ENCODE results near the gene FNBP1. TPM values are rescaled to one million over a fixed set of nuclear protein-coding genes. Genes with fewer than 3 reads are reported as not detected.

FNBP1 gene
- total RNA-seq, 2 experiments from 2014 or later = 153 to 167 TPM

DNA sequence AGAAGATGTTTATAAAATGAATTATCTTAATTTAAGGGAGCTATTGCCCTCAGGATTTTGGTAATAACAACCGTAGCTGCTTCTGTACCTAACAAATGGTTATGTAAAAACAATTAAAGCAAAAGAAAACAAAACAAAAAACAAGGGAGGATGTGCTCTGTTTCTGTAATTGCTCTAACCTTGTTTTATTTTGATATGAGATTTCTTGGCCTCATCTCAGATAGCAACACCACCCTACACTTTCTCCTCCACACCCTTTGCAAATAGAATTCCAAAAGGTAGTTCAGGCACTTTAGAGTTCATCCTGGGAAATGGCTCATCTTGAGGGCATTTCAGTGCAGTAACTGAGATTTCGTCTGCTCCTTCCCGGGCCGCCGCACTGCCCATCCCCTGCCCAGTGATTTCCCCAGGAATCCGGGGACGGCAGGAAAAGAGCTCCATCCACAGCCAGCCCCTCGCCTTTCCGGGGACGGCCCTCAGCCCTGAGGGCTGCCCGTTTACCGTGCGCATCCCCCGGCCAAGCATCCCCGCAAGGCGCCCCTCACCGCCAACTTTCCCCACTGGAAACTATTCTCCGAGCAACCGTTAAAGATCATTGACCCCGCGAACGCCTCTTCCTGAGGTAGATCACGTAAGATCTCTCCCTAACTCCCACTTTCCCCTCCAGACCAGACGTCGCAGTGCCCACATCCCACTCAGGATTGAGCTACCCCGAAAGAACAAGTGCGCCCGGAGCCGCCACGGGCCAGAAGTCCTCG lies 1.2 kb downstream of the FNBP1 start:
- Mint-ChIP-seq H3K4me1 (peaks cover 54% of the 10 kb centered on the region), H3K9me3 (ENCODE audit: low read depth) (no peaks in the 10 kb centered on the region)
- CTCF ChIA-PET = interaction anchor here (1.6 to 2.8 kb wide), 4 partner anchors 11 to 154 kb away, joined by 5 to 17 read pairs (median 6); no protein-coding TSS in a partner anchor

DNA sequence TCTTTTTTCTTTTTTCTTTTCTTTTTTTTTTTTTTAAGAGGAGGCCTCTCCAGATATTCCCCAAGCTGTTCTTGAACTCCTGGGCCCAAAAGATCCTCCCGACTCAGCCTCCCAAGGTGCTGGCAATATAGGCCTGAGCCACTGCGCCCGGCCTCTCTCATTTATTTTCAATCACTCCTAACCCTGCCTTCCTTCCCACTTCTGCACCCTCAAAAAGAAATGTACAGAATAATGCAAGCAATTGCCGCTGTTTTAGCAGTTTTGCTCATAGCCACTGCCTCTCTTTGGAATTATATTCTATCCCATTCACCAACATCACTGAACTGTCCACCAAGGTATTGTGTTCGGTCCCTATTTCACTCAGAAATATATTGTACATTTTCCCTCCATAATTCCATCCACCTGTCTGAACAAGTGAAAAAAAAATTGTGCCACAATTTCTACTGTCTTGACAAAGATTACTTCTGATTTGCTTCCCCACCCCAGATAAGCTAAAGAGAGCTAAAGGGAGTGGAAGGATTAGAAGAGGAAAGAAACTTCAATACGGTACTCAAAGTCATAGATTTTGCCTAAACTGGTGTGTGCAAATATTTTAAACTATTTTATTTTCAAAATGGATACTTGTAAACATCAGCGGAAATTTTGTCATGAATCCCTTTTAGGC lies 1.9 kb downstream of the FNBP1 start:
- CTCF ChIA-PET = interaction anchor here (0.8 to 4.6 kb wide), 8 partner anchors 9 to 154 kb away, joined by 3 to 34 read pairs (median 5); no protein-coding TSS in a partner anchor
- Mint-ChIP-seq H3K36me3 (peaks cover 17% of the 10 kb centered on the region), H3K27ac (peak overlapping the region; percentile 97), H3K4me1 (peaks cover 59% of the 10 kb centered on the region), H3K4me3 (peak overlapping the region; percentile 98), H3K9me3 (ENCODE audit: low read depth) (no peaks in the 10 kb centered on the region), H3K27me3 (no peaks in the 10 kb centered on the region)
- ATAC-seq (no peak), DNase-seq (no peak)

More for the DNA sequence above, 1.2 kb downstream of the FNBP1 start:
- peaks cover 13% of the 10 kb centered on the region for H3K36me3 Mint-ChIP-seq
- DNase-seq = no peak
- H3K27me3 Mint-ChIP-seq = no peaks in the 10 kb centered on the region
- peak overlapping the region; percentile 98 for H3K4me3 Mint-ChIP-seq
- H3K27ac Mint-ChIP-seq = peak overlapping the region; percentile 97
- ATAC-seq = no peak

DNA sequence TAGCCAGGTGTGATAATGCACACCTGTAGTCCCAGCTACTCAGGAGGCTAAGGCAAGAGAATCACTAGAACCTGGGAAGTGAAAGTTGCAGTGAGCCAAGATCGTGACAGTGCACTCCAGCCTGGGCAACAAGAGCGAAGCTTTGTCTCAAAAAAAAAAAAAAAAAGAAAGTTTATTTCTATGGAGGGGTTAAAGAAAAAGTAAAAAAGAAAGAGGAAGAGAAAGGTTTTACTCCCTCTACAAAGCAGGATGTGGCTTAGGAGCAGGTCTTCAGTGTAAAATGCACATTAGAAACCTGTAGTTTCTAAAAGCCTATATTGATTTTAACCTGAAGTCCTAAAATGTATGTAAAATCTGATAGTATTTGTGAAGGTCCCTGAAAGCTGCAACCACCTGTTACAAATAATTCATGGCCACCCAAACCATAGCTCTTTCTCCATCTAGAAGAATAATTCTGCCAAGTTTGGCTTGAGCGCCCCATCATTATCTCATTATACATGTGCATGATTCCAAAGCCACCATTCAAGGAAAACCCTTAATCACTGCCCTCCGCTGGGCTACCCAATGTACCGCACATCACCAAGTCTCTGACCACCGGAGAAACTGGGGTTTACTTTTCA lies 3.4 kb downstream of the FNBP1 start:
- Mint-ChIP-seq H3K9me3 (ENCODE audit: low read depth) (no peaks in the 10 kb centered on the region), H3K27me3 (no peaks in the 10 kb centered on the region), H3K27ac (peak overlapping the region; percentile 97), H3K4me3 (peak overlapping the region; percentile 98), H3K4me1 (peaks cover 59% of the 10 kb centered on the region), H3K36me3 (peaks cover 26% of the 10 kb centered on the region)
- ATAC-seq (no peak), DNase-seq (peak; percentile 48)
- CTCF ChIA-PET = interaction anchor here (0.6 to 4.6 kb wide), 20 partner anchors 10 to 155 kb away, joined by 3 to 34 read pairs (median 4); partner anchors contain the start of gene GPR107

DNA sequence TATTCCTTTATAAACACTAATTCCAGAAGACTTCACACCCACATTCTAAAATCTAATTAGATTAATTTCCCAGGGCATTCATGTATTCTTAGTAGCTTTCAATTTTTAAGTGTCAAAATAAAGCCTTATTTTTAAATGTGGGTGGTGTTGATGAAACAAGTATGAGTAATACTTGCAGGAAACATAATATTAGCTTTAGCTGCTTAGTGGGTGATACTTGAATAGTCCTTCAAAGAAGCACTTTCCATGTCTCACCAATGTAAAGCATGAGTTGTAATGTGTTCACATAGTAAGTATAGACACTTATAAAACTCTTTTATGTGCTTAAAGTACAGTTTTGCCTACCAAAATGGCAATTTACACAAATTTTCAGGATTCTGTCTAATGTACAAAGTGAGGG lies 6.9 kb downstream of the FNBP1 start:
- no peak for ATAC-seq

DNA sequence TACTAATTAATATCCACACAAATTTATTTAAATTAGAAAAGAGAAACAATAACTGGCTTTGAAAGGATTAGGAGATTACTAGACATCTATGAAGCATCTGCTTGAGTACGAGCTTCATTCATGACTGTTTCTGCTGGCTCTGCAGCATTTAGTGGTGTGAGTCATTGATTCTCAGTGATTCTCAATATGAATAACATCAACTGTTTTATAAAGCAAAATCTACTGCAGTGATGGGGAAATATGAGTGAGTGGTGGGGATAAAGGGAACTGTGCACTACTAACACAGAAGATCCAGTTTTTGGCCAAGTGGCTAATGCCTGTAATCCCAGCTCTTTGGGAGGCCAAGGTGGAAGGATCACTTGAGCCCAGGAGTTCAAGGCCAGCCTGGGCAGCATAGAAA lies 8.4 kb downstream of the FNBP1 start:
- CTCF ChIA-PET = interaction anchor here (0.7 to 2.0 kb wide), 7 partner anchors 10 to 148 kb away, joined by 3 to 8 read pairs (median 4); no protein-coding TSS in a partner anchor
- DNase-seq = peak; percentile 59
- H3K36me3 Mint-ChIP-seq = peaks cover 26% of the 10 kb centered on the region
- H3K4me3 Mint-ChIP-seq = peak overlapping the region; percentile 43
- H3K27ac Mint-ChIP-seq = peak overlapping the region; percentile 97
- ATAC-seq = peak; percentile 49
- H3K9me3 Mint-ChIP-seq (ENCODE audit: low read depth) = no peaks in the 10 kb centered on the region
- H3K27me3 Mint-ChIP-seq = no peaks in the 10 kb centered on the region
- H3K4me1 Mint-ChIP-seq = peaks cover 86% of the 10 kb centered on the region

More for the DNA sequence above, 6.9 kb downstream of the FNBP1 start:
- Mint-ChIP-seq H3K27ac (peak overlapping the region; percentile 97), H3K4me1 (peaks cover 77% of the 10 kb centered on the region), H3K36me3 (peaks cover 28% of the 10 kb centered on the region), H3K4me3 (peak overlapping the region; percentile 98), H3K9me3 (ENCODE audit: low read depth) (no peaks in the 10 kb centered on the region), H3K27me3 (no peaks in the 10 kb centered on the region)
- CTCF ChIA-PET = interaction anchor here (0.8 to 1.3 kb wide), 2 partner anchors 19 to 78 kb away, joined by 3 to 4 read pairs; no protein-coding TSS in a partner anchor
- no peak for DNase-seq

DNA sequence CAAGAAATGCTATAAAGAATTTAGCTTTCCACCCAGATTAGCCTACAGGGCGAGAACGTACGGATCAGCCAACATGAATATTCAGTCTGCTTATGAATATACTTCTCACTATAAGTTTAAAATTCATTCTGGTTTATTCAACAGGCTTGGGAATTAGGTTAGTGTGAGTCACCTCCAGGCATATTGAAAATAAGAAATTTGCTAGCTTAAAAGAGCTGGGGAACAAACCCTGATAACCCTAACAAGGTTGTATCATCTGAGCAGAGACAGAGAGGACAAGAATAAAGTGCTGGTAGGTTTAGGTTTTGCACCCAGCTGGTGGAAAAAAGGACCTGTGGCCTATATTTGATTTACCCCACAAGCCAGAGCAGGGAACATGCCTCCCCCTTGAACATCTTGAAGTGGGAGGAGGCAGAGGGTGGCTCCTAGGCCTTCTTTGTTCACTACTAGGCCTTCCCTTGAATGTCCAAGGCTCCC lies 12.3 kb downstream of the FNBP1 start:
- DNase-seq (no peak), ATAC-seq (peak; percentile 17)
- Mint-ChIP-seq H3K9me3 (ENCODE audit: low read depth) (no peaks in the 10 kb centered on the region), H3K27me3 (no peaks in the 10 kb centered on the region), H3K4me1 (peaks cover 93% of the 10 kb centered on the region), H3K4me3 (peak overlapping the region; percentile 48), H3K36me3 (peaks cover 32% of the 10 kb centered on the region), H3K27ac (peak overlapping the region; percentile 88)
- CTCF ChIA-PET = interaction anchor here (1.0 to 5.1 kb wide), 9 partner anchors 8 to 145 kb away, joined by 3 to 34 read pairs (median 4); no protein-coding TSS in a partner anchor

DNA sequence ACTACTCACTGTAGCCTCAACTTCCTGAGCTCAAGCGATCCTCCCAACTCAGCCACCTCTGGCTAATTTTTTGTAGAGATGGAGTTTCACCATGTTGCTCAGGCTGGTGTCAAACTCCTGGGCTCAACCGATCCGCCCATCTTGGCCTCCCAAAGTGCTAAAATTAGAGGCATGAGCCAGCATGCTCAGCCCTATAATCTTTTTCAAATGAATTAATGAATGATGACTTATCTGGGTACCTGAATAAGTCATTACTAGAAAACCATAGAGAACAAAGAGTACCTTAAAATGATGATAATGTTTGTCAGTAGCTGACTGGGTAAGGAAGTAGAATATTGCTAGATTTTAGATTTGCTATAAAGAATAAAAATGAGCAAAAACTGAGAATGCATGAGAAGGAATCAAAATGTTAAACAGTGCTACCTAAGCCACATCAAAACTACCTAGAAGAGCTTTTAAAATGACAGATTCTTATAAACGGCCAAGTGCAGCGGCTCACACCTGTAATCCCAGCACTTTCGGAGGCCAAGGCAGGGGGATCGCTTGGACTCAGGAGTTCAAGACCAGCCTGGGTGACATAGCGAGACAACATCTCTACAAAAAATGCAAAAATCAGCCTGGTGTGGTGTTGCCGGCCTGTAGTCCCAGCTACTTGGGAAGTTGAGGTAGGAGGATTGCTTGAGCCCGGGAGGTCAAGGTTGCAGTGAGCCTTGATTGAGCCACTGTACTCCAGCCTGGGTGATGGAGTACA lies 13.6 kb downstream of the FNBP1 start:
- no peaks in the 10 kb centered on the region for H3K27me3 Mint-ChIP-seq
- CTCF ChIA-PET = interaction anchor here (0.7 to 5.1 kb wide), 7 partner anchors 9 to 214 kb away, joined by 3 to 34 read pairs (median 5); partner anchors contain the start of gene GPR107
- H3K4me3 Mint-ChIP-seq = peak overlapping the region; percentile 61
- peak; percentile 54 for ATAC-seq
- H3K4me1 Mint-ChIP-seq = peaks cover 90% of the 10 kb centered on the region
- no peak for DNase-seq
- H3K9me3 Mint-ChIP-seq (ENCODE audit: low read depth) = no peaks in the 10 kb centered on the region
- H3K36me3 Mint-ChIP-seq = peaks cover 32% of the 10 kb centered on the region
- H3K27ac Mint-ChIP-seq = peak overlapping the region; percentile 88

DNA sequence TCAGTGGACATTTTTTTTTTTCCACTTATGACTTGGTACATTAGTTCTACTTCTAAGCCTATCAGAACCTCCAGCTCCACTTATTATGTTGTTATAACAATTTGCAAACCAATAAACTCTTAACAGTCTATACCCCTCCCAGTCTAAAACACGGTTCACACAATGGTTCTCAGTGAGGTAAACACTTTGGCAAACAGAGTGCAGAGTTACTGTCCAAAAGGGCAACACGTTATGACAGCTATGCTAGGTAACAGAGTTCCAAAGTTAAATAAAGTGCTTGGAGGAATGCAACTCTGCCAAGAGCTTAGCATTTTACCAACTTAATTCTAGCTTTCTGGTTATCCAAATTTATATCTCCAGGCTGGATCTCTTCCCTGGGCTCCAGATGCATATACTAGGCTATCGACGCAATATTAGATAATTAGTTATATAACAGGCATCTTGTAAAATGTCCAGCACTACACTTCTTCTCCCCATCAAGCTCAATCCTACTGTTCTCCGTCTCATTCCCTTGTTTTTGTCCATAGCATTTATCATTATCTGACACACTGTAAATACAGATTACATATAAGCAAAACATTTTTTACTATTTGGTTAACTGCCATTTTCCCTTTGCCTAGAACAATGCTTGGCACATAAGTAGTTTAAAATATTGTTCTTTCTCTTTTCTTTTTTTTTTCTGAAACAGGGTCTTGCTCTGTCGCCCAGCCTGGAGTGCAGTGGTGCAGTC lies 14.3 kb downstream of the FNBP1 start:
- CTCF ChIA-PET = interaction anchor here (1.0 to 5.1 kb wide), 6 partner anchors 10 to 164 kb away, joined by 3 to 34 read pairs (median 6); partner anchors contain the start of gene GPR107
- Mint-ChIP-seq H3K4me1 (peaks cover 92% of the 10 kb centered on the region), H3K4me3 (peak overlapping the region; percentile 61), H3K9me3 (ENCODE audit: low read depth) (no peaks in the 10 kb centered on the region), H3K36me3 (peaks cover 35% of the 10 kb centered on the region), H3K27me3 (no peaks in the 10 kb centered on the region), H3K27ac (peak overlapping the region; percentile 88)
- DNase-seq = no peak
- ATAC-seq = no peak

DNA sequence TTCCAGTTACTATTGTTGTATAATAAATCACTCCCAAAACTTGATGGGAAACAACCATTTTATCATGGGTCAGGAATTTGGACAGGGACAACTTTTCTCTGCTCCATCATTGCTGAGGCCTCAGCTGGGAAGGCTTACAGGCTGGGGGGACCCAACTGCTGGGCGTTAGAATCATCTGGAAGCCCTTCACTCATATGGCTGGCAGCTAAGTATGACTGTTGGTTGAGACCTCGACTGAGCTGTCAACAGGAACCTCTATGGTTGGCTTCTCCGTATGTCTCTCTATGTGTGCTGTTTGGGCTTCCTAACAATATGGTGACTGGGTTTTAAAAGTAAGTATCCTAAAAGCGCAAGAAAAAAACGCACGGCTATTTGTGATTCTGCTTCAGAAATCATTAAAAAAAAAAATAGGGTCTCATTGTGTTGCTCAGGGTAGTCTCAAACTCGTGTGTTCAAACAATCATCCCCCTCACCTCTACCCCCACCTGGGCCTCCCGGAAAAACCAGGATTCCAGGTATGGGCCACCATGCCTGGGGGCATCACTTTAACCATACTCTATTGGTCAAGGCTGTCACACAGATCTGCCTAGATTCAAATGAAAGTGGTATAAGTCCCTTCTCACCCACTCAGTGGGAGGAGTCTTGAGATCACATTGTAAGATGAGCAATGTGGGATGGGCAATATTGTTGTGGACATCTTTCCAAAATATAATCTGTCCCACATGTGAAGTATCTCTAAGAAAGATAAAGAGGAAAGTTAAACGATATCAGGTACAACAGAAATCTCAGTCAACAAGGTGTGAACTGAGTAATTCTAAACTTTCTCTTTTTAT lies 15.2 kb downstream of the FNBP1 start:
- Mint-ChIP-seq H3K4me3 (no peak overlapping the region), H3K27me3 (no peaks in the 10 kb centered on the region), H3K36me3 (peaks cover 33% of the 10 kb centered on the region), H3K9me3 (ENCODE audit: low read depth) (no peaks in the 10 kb centered on the region), H3K27ac (peak overlapping the region; percentile 88), H3K4me1 (peaks cover 93% of the 10 kb centered on the region)
- DNase-seq = no peak
- CTCF ChIA-PET = interaction anchor here (1.0 to 5.1 kb wide), 6 partner anchors 11 to 71 kb away, joined by 3 to 34 read pairs (median 4); partner anchors contain the start of gene GPR107
- no peak for ATAC-seq

DNA sequence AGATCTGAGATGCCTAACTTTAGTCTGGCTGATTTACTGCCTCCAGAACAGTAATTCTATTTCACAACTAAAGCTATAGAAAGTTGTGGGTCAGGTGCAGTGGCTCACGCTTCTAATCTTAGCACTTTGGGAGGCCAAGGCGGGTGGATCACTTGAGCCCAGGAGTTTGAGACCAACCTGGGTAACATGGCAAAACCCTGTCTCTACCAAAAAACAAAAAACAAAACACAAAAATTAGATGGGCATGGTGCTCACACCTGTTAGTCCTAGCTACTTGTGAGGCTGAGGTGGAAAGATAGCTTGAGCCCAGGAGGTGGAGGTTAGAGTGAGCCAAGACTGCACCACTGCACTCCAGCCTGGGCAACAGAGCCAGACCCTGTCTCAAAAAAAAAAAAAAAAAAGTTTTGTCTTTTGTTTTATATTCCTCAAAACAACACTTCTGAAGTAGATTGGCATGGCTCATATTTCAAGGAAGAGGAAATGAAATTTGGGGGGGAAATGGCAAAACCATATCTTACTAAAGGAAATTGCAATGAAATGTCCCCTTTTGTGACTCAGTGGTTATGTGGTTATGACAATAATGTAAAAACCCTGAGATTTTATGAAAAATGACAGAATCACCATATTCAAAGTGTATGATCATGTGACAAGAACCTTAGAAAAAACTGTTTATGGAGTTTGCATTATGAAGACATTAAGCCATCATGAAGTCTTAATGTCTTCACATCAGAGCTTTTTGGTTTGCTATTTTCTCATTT lies 16.2 kb downstream of the FNBP1 start:
- H3K36me3 Mint-ChIP-seq = peaks cover 31% of the 10 kb centered on the region
- DNase-seq (no peak), ATAC-seq (no peak)
- H3K9me3 Mint-ChIP-seq (ENCODE audit: low read depth) = no peaks in the 10 kb centered on the region
- H3K27ac Mint-ChIP-seq = peak overlapping the region; percentile 88
- CTCF ChIA-PET = interaction anchor here (1.0 to 5.1 kb wide), 5 partner anchors 9 to 70 kb away, joined by 3 to 34 read pairs (median 3); no protein-coding TSS in a partner anchor
- no peaks in the 10 kb centered on the region for H3K27me3 Mint-ChIP-seq
- peaks cover 92% of the 10 kb centered on the region for H3K4me1 Mint-ChIP-seq
- no peak overlapping the region for H3K4me3 Mint-ChIP-seq

DNA sequence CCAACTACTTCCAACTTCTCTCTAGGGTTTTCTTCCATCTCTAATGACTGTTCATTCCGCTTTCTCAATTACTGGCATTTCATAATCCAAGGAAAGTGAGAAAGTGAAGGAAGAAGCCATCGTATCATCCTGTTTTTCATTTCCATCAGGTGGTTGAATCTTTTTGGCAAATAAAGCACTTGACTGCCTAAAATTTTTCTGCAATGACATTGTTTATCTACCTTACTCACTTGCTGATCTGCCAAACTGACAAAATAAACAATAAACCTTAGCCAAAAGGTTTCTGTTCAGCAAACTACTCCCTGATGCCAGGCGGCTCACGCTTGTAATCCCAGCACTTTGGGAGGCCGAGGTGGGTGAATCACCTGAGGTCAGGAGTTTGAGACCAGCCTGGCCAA lies 18.4 kb downstream of the FNBP1 start:
- Mint-ChIP-seq H3K36me3 (peaks cover 46% of the 10 kb centered on the region), H3K27ac (peak overlapping the region; percentile 63), H3K27me3 (no peaks in the 10 kb centered on the region), H3K9me3 (ENCODE audit: low read depth) (no peaks in the 10 kb centered on the region), H3K4me3 (no peak overlapping the region), H3K4me1 (peaks cover 92% of the 10 kb centered on the region)
- CTCF ChIA-PET = no interaction called here
- DNase-seq (no peak), ATAC-seq (no peak)
